ENCODE results near the gene WFS1.

The WFS1 gene

GRCh38 chr4:6300359-6300758 lies 30.7 kb downstream of the WFS1 start:
- TF ChIP-seq EZH2 (IDR thresholded peaks at IDR 0.05) (no peak), FOXP2 (optimal IDR thresholded peaks at IDR 0.05; ENCODE audit: control extremely low read depth, extremely low read length, insufficient read depth) (no peak), POLR2AphosphoS5 (IDR thresholded peaks at IDR 0.05; ENCODE audit: borderline replicate concordance, low read depth, low read length) (no peak)
- Histone ChIP-seq H3K27ac (no peak overlapping the region), H3K36me3 (ENCODE audit: insufficient read depth, low read length) (no peaks in the 10 kb centered on the region), H3K4me3 (no peak overlapping the region), H3K9me3 (ENCODE audit: low read depth, low read length) (no peaks in the 10 kb centered on the region), H3K9ac (ENCODE audit: insufficient read length) (no peak overlapping the region)
- no peak for DNase-seq (ENCODE audit: low read depth, low spot score)

- H3K9me3 ChIP-seq (ENCODE audit: low read depth, low read length): no peaks in the 10 kb centered on the region
- no peak for DNase-seq (ENCODE audit: low read depth, low spot score)
- no peaks in the 10 kb centered on the region for H3K36me3 ChIP-seq (ENCODE audit: insufficient read depth, low read length)
- H3K9ac ChIP-seq (ENCODE audit: insufficient read length): no peak overlapping the region
- H3K4me3 ChIP-seq: no peak overlapping the region
- no peak overlapping the region for H3K27ac ChIP-seq
- TF ChIP-seq FOXP2 (optimal IDR thresholded peaks at IDR 0.05; ENCODE audit: control extremely low read depth, extremely low read length, insufficient read depth) (no peak), EZH2 (IDR thresholded peaks at IDR 0.05) (no peak), POLR2AphosphoS5 (IDR thresholded peaks at IDR 0.05; ENCODE audit: borderline replicate concordance, low read depth, low read length) (no peak)
These were observed 31.5 kb downstream of the WFS1 start for GRCh38 chr4:6301051-6301731.

GRCh38 chr4:6301732-6302442 lies 32.2 kb downstream of the WFS1 start:
- TF ChIP-seq FOXP2 (optimal IDR thresholded peaks at IDR 0.05; ENCODE audit: control extremely low read depth, extremely low read length, insufficient read depth): no peak
- no peak for TF ChIP-seq POLR2AphosphoS5 (IDR thresholded peaks at IDR 0.05; ENCODE audit: borderline replicate concordance, low read depth, low read length)
- TF ChIP-seq EZH2 (IDR thresholded peaks at IDR 0.05): no peak
- no peak overlapping the region for H3K4me3 ChIP-seq
- no peaks in the 10 kb centered on the region for H3K36me3 ChIP-seq (ENCODE audit: insufficient read depth, low read length)
- H3K9me3 ChIP-seq (ENCODE audit: low read depth, low read length): no peaks in the 10 kb centered on the region
- H3K9ac ChIP-seq (ENCODE audit: insufficient read length): no peak overlapping the region
- H3K27ac ChIP-seq: no peak overlapping the region
- DNase-seq (ENCODE audit: low read depth, low spot score): no peak

GRCh38 chr4:6302869-6303268 lies 33.2 kb downstream of the WFS1 start:
- DNase-seq (ENCODE audit: low read depth, low spot score): no peak
- no peak for TF ChIP-seq POLR2AphosphoS5 (IDR thresholded peaks at IDR 0.05; ENCODE audit: borderline replicate concordance, low read depth, low read length)
- TF ChIP-seq EZH2 (IDR thresholded peaks at IDR 0.05): no peak
- TF ChIP-seq FOXP2 (optimal IDR thresholded peaks at IDR 0.05; ENCODE audit: control extremely low read depth, extremely low read length, insufficient read depth): no peak
- Histone ChIP-seq H3K9me3 (ENCODE audit: low read depth, low read length) (no peaks in the 10 kb centered on the region), H3K27ac (no peak overlapping the region), H3K36me3 (ENCODE audit: insufficient read depth, low read length) (no peaks in the 10 kb centered on the region), H3K9ac (ENCODE audit: insufficient read length) (no peak overlapping the region), H3K4me3 (no peak overlapping the region)

- DNase-seq (ENCODE audit: low read depth, low spot score): no peak
- Histone ChIP-seq H3K9me3 (ENCODE audit: low read depth, low read length) (no peaks in the 10 kb centered on the region), H3K27ac (no peak overlapping the region), H3K4me3 (no peak overlapping the region), H3K36me3 (ENCODE audit: insufficient read depth, low read length) (no peaks in the 10 kb centered on the region), H3K9ac (ENCODE audit: insufficient read length) (no peak overlapping the region)
- no peak for TF ChIP-seq EZH2 (IDR thresholded peaks at IDR 0.05)
- TF ChIP-seq POLR2AphosphoS5 (IDR thresholded peaks at IDR 0.05; ENCODE audit: borderline replicate concordance, low read depth, low read length): no peak
- no peak for TF ChIP-seq FOXP2 (optimal IDR thresholded peaks at IDR 0.05; ENCODE audit: control extremely low read depth, extremely low read length, insufficient read depth)
These were observed 34.3 kb downstream of the WFS1 start for GRCh38 chr4:6303943-6304342.

- TF ChIP-seq EZH2 (IDR thresholded peaks at IDR 0.05) (no peak), FOXP2 (optimal IDR thresholded peaks at IDR 0.05; ENCODE audit: control extremely low read depth, extremely low read length, insufficient read depth) (no peak), POLR2AphosphoS5 (IDR thresholded peaks at IDR 0.05; ENCODE audit: borderline replicate concordance, low read depth, low read length) (no peak)
- DNase-seq (ENCODE audit: low read depth, low spot score): no peak
- H3K9me3 ChIP-seq (ENCODE audit: low read depth, low read length): no peaks in the 10 kb centered on the region
- no peak overlapping the region for H3K9ac ChIP-seq (ENCODE audit: insufficient read length)
- H3K4me3 ChIP-seq: no peak overlapping the region
- no peak overlapping the region for H3K27ac ChIP-seq
- no peaks in the 10 kb centered on the region for H3K36me3 ChIP-seq (ENCODE audit: insufficient read depth, low read length)
These were observed 36.6 kb downstream of the WFS1 start for GRCh38 chr4:6306299-6306698.

- Histone ChIP-seq H3K36me3 (ENCODE audit: insufficient read depth, low read length) (no peaks in the 10 kb centered on the region), H3K4me3 (no peak overlapping the region), H3K27ac (no peak overlapping the region), H3K9me3 (ENCODE audit: low read depth, low read length) (no peaks in the 10 kb centered on the region), H3K9ac (ENCODE audit: insufficient read length) (no peak overlapping the region)
- no peak for DNase-seq (ENCODE audit: low read depth, low spot score)
- TF ChIP-seq EZH2 (IDR thresholded peaks at IDR 0.05) (no peak), FOXP2 (optimal IDR thresholded peaks at IDR 0.05; ENCODE audit: control extremely low read depth, extremely low read length, insufficient read depth) (no peak), POLR2AphosphoS5 (IDR thresholded peaks at IDR 0.05; ENCODE audit: borderline replicate concordance, low read depth, low read length) (no peak)
These were observed 37.6 kb downstream of the WFS1 start for GRCh38 chr4:6307230-6307629.

GRCh38 chr4:6307891-6308290 lies 38.2 kb downstream of the WFS1 start:
- no peaks in the 10 kb centered on the region for H3K36me3 ChIP-seq (ENCODE audit: insufficient read depth, low read length)
- no peaks in the 10 kb centered on the region for H3K9me3 ChIP-seq (ENCODE audit: low read depth, low read length)
- H3K9ac ChIP-seq (ENCODE audit: insufficient read length): no peak overlapping the region
- no peak overlapping the region for H3K4me3 ChIP-seq
- no peak overlapping the region for H3K27ac ChIP-seq
- no peak for DNase-seq (ENCODE audit: low read depth, low spot score)
- TF ChIP-seq EZH2 (IDR thresholded peaks at IDR 0.05) (no peak), POLR2AphosphoS5 (IDR thresholded peaks at IDR 0.05; ENCODE audit: borderline replicate concordance, low read depth, low read length) (no peak), FOXP2 (optimal IDR thresholded peaks at IDR 0.05; ENCODE audit: control extremely low read depth, extremely low read length, insufficient read depth) (no peak)

Measured in SK-N-MC (cell line).